Epithelial cell of proximal tubule (primary cell): ENCODE measurements around the gene FAM89A. TPM values are rescaled to one million over a fixed set of nuclear protein-coding genes. Genes with fewer than 3 reads are reported as not detected.
A peak's percentile ranks its signal among the peaks of the same experiment; 100 is the strongest.
"Not testable (repeated sequence)": the region's sequence is repeated elsewhere in the genome, so short reads cannot be mapped to it uniquely, and the experiment has no call there.

Experiments used
- DNase-seq: peaks from one replicate; pipeline ENCODE4 v3.0.0-alpha.2; 2011; ENCODE audit warnings: low read depth
- H3K4me3 ChIP-seq: 2 replicates; pipeline ENCODE4 v1.5.1; 2011; ENCODE audit warnings: low read depth, mild to moderate bottlenecking, low read length
- CTCF ChIP-seq: conservative IDR thresholded peaks from 2 replicates; pipeline ENCODE4 v1.5.1; 2012; ENCODE audit warnings: low read depth, mild to moderate bottlenecking, low read length
- total RNA-seq: library from RNA; depleted of rRNA; stranded (reverse); fragments of >200 nt; gene quantifications from 2 replicates; pipeline ENCODE4 v1.2.3, GENCODE V29; 2015

FAM89A gene
- total RNA-seq, 1 donor from 2014 or later, result 2.7 TPM

GRCh38 chr1:231039161-231040018, 664 bp downstream of the FAM89A start:
- peak overlapping the region; percentile 65 for H3K4me3 ChIP-seq
- no peak for TF ChIP-seq CTCF
- DNase-seq, result no peak

GRCh38 chr1:231037585-231038517, 2.2 kb downstream of the FAM89A start:
- TF ChIP-seq CTCF, result no peak
- no peak overlapping the region for H3K4me3 ChIP-seq

GRCh38 chr1:231036416-231036815, 3.6 kb downstream of the FAM89A start:
- H3K4me3 ChIP-seq, result no peak overlapping the region
- no peak for DNase-seq
- no peak for TF ChIP-seq CTCF

More at GRCh38 chr1:231037585-231038517, 2.2 kb downstream of the FAM89A start:
- DNase-seq, result no peak

- no peak for TF ChIP-seq CTCF
- H3K4me3 ChIP-seq, result no peak overlapping the region
- no peak for DNase-seq
These were observed 4.3 kb downstream of the FAM89A start for GRCh38 chr1:231035799-231036198.

- H3K4me3 ChIP-seq, result no peak overlapping the region
- no peak for DNase-seq
- no peak for TF ChIP-seq CTCF
These were observed 7.1 kb downstream of the FAM89A start for GRCh38 chr1:231032963-231033362.

- no peak for TF ChIP-seq CTCF
- DNase-seq, result no peak
- no peak overlapping the region for H3K4me3 ChIP-seq
These were observed 10.2 kb downstream of the FAM89A start for GRCh38 chr1:231029841-231030240.

- not testable (repeated sequence) for DNase-seq, H3K4me3 ChIP-seq
These were observed 10.8 kb downstream of the FAM89A start for GRCh38 chr1:231029247-231029646.
